GM18526 (cell line): ENCODE results near the gene FAT1.

Source experiments
- POLR2A ChIP-seq: IDR thresholded peaks from 3 replicates; pipeline ENCODE4 v1.6.1; 2011; ENCODE audit not compliant: insufficient read length; ENCODE audit errors: extremely low read depth

Gene FAT1

DNA sequence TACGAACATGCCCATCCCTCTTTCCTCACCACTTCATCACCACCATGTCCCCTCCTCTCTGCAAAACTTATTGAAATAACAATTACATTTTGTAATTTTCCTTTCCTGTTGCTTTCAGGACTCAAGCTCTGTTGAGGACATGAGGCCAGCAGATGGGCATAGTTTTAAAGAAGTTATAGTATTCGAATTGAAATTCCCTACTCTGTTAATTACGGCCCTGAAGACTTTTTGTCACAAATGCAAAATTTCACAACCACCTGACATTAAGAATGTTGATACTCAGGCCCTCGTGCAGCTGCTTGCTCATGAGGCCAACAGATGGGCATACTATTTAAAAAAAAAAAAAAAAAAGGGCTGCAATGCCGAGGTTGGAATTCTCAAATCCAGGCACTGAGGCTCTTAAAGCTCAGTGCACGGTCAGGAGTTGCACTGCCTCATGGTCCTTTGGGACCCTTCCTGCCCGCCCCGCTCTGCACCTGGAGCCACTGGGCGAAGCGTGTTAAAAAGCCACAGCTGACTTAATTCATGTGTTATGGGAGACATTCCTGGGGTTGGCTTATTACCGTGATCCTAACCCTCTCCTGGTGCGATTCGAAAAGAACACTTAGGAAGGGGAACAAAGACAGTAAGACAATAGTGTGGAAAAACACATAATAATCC lies 34.2 kb upstream of the FAT1 start:
- no peak for TF ChIP-seq POLR2A

DNA sequence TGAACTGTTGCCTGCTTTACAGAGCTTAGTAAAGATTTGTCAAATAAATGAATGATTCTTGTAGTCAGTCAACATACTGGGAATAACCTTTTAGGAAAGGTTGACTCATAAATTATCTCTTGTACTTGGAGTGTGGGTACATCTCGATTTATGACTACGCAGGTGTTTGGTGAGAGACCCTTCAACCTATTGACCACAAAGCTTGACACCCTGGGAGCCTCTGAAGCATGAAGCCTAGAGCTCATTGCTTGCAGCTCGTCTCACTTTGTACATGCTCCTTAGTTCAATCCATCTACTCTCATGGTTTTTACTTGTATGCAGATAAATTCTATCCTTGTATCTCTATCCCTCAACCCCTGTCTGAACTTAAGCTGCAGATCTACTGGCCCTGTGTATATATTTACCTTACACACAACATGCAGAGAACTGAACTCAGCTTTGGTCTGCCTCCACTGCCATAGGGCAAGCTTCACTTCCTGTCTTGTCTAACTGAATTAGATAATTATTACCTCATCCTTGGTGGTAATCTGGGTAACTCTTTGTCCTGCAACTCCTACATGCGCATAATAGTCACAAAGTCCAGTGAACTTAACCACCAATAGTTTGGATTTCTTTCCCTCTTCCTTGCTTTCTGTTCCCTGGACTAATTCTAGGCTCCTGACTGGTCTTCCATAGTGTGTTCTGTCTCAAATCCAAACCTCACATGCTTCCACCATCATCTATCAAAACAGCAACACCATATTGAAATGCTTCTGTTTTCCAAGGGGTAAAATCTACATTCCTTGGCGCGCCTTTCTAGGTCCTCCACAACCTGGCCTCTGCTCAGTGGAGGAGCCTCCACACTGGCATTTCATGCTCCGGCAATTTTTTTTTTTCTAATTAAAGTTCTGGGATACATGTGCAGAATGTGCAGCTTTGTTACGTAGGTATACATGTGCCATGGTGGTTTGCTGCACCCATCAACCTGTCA lies 32.2 kb upstream of the FAT1 start:
- no peak for TF ChIP-seq POLR2A

DNA sequence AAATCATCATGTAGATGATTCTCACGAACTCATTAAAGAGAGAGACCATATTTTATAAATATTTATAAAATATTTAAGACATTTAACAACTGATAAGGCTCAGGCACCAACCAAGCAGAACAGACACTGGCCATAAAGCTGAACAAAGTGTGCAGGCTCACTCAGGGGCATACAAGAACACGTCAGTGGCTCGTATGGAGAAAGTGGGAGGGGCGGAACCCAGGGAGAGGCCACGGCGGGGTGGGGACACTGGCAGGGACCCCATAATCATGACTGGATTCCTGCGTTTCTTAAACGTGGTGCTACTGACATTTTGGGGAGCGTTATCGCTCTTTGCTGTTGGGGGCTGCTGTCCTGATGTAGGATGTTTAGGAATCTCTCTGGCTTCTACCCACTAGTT lies 31.3 kb upstream of the FAT1 start:
- no peak for TF ChIP-seq POLR2A

DNA sequence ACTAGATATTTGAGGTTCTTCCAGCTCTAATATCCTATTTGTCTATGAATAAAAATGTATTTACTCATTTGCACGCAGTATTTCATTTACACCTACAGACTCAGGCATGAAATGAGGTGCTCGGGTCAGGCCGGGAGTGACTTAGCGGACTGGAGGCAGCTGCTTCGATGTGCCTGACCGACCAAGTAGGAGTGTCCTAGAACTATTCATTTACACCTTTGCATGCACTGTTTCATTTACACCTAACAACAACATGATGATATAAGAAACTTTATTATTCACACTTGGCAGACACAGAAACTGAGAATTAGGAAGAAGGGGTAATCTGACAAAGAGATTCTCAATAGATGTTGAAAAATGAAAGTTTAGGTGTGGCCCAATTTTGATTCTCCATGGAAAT lies 28.7 kb upstream of the FAT1 start:
- TF ChIP-seq POLR2A = no peak

DNA sequence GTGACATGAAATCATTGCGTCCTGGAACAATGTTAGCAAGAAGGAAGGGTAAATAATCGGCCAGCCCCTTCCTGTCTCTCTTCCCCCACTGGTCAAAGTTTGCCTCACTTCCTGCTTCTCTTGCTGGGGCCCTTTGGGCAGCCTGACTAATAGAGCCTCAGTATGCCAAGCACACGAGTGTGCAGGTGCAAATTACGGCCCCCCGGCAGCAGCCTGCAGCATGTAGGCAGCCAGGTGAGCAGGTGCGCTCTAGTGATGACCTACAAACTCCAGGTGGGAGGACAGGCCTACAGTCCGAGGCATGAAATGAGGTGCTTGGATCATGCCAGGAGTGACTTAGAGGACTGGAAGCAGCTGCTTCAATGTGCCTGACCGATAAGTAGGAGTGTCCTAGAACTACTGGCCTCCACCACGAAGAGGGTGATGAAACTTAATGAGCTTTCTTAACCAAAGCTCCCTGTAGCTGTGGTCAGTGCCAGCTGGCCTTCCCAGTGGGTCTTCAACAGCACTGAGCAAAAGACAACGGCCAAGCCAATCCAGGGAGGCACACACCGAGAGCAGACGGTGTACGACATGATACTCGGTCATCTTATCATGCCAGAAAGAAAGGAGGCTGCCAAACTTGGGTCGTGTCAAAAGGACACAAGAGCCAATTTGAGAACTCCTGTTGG lies 26.1 kb upstream of the FAT1 start:
- TF ChIP-seq POLR2A = no peak

DNA sequence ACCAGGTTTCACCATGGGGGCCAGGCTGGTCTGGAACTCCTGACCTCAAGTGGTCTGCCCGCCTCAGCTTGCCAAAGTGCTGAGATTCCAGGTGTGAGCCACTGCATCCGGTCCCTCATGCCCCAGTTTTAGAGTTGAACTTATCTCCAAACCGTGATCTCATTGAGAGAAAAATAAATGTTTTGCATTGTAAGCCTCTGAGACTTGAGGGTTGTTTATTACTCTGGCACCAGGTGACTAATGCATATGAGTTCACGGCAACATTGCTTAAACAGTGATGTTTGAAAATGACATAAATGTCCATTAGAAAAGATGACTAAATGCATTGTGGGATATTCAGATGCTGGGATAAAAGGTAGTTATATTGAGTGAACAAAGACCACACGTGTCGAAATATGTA lies 22.9 kb upstream of the FAT1 start:
- TF ChIP-seq POLR2A = no peak

DNA sequence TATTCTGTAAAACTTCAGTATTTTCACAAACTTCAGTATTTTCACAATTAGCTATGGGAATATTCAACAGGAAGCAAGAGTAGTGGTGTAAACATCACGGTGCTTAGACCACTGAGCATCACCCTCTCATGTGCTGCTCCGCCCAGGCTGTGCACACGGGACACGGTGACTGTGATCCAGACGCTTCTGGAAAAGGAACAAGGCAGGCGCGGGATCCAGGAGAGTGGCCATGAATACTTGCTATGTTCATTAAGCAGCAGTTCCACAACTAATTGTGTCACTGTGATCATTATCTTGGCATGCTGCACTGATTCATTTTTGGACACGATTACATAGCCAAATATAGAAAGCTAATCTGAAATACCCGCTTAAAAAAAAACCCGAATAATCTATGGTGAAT lies 19.6 kb upstream of the FAT1 start:
- no peak for TF ChIP-seq POLR2A

DNA sequence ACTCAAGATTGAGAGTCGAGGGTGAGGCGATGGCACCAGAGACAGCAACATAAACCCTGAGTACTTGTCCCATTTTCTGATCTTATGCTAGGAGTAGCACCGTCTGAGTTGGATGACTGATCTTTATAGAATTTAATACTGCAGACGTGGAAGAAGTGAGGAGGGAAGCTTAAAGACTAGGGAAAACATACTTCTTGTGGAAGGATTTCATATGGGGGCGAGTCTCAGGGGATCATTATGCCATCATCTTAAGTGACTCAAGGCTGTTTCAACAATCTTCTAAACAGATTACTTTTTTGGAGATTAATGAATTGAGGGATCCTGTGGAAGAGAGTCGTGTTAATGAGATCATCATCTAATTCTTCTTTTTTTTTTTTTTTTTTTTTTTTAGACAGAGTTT lies 17.2 kb upstream of the FAT1 start:
- no peak for TF ChIP-seq POLR2A

DNA sequence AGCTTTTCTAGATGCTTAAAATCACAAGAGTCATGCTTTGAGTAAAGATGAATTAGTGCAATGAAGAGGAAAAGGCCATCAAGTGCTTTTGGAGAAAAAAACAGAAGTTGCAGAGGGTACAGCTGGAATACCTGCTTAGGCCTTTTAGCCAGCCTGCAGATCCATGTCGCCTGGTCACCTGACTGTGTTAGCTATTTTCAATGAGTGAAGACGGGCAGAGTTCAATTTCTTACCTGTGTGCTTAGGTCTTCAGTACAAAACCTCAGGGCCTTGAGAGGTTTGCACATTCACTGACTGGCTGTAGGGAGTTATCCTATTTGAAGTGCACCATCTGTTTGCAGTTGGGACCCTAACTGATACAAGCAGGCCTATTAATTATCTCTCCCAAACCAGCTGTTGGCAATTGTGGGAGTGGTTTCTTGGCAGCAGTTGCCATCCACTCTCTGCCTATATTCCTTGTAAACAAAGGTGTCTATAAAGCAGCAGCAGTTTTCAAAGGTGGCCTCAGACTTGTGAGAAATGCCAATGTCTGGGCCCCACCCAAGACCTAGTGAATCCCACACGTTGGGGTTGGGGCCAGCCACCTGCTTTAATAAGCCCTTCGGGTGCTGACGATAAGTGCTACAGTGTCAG lies 16.3 kb upstream of the FAT1 start:
- no peak for TF ChIP-seq POLR2A

DNA sequence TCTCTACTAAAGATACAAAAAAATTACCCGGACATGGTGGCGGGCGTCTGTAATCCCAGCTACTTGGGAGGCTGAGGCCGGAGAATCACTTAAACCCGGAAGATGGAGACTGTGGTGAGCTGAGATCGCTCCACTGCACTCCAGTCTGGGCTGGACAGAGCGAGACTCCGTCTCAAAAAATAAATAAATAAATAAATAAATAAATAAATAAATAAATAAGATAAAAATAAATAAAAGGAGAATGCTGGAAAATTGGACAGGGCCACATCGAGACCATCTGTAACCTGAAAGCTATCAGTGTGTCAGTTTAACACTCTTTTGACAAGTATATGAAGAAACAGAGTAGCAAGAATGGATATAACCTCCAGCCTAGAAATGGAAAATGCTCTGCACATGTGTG lies 15.7 kb upstream of the FAT1 start:
- TF ChIP-seq POLR2A = no peak

DNA sequence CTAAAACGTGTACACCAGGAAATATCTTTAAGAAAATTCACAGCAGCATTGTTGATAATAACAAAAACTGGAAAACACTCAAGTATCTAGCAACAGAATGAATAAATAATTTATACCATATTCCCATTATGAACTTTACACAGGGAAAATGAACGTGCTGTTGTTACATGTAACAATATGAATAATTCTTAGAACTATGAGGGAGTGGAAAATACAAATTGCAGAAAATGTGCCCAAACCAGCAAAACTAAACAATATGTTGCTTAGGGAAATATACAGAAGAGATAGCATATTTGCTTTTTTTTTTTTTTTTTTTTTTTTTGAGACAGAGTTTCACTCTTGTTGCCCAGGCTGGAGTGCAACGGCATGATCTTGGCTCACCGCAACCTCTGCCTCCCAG lies 14.8 kb upstream of the FAT1 start:
- no peak for TF ChIP-seq POLR2A

DNA sequence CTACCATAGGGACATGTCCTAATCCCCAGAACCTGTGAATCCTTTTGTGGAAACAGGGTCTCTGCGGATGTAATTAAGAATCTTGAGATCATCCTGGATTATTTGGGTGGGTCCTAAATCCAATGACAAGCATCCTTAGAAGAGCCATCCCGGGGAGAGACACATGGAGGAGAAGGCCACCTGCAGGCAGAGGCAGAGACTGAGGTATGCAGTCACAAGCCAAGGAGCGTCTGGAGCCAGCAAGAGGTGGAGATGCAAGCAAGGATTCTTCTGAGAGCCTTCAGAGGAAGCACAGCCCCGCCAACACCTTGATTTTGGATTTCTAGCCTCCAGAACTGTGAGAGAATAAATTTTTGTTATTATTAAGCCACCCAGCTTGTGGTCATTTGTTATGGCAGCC lies 13.8 kb upstream of the FAT1 start:
- no peak for TF ChIP-seq POLR2A

DNA sequence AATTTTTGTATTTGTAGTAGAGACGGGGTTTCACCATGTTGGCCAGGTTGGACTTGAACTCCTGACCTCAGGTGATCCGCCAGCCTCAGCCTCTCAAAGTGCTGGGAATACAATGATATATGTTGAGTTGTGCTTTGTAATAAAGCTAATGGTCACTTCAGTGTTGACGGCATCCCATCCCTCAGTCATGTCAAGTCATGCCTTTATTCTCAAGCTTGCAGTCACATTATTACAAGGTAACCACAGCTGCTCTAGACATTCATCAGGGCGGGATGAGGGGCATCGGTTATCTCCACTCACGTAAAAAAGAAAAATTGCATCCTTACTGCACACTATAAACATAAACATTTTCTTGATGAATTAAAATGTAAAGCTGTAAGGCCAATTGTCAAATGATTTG lies 12.8 kb upstream of the FAT1 start:
- no peak for TF ChIP-seq POLR2A

DNA sequence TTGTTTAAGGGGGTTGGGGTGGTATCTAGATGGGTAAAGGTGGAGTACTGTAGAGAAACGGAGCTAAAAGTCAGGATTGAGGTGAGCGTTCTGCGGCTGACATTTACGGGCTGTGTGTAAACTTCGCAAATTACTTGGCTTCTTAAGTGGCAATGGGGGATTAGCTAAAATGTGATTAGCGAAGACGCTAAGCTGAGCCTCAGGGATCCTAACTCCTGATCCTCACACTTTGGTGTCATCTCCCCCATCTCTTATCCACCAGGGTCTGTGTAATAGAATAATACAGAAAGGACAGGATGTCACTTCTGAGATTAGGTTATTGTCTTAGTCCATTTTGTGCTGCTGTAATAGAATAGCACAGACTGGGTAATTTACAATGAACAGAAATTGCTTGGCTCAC lies 10.6 kb upstream of the FAT1 start:
- TF ChIP-seq POLR2A = no peak

DNA sequence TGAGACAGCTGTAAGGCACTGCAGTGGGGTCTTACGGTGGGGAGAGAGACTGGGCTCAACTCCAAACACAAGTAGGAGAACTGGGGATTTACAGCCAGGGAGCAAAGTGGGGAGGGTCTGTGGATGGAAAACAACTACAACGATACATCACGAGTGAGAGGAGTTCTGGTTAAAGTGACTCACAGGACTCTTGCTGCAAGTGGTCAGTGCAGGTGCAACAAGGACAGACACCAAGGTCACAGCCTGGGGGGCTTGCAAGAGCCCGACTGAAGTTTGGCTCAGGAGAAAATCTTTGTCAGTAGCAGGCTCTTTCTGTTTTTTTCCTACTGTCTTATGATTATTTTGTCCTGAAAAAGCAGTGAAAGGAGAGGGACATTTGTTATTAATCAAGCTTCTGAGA lies 10.1 kb upstream of the FAT1 start:
- TF ChIP-seq POLR2A = no peak
